Psoas muscle (tissue), 8 donors: ENCODE measurements around the gene CRACR2A. TPM values are rescaled to one million over a fixed set of nuclear protein-coding genes. Genes with fewer than 3 reads are reported as not detected.

Experiments
- ATAC-seq, 4 donors: fragments of 200-7000 bp; cut with Tn5 transposase; one replicate each; pipeline ENCODE4 v1.9.1; 2020; ENCODE audit warnings: moderate library complexity in 3 of 4, mild to moderate bottlenecking in 2 of 4
- DNase-seq, 2 donors: peaks; one replicate each; pipeline ENCODE4 v3.0.0-alpha.2; 2020
- H3K27ac ChIP-seq: fragments of 200-600 bp; one replicate; pipeline ENCODE4 v1.8.0; 2022
- H3K27me3 ChIP-seq, 3 donors: fragments of 200-600 bp in 1 of 3; one replicate each; pipeline versions ENCODE4 v1.6.1 to v1.8.0; 2013 to 2022; ENCODE audit warnings: low read length in 2 of 3, mild to moderate bottlenecking in 2 of 3, moderate library complexity in 1 of 3; ENCODE audit not compliant: insufficient read depth in 3 of 3
- H3K36me3 ChIP-seq, 2 donors: fragments of 200-600 bp in 1 of 2; one replicate each; pipeline versions ENCODE4 v1.6.1 to v1.8.0; 2013 to 2022; ENCODE audit warnings: low read depth in 1 of 2, mild to moderate bottlenecking in 1 of 2, moderate library complexity in 1 of 2; ENCODE audit not compliant: insufficient read depth in 1 of 2
- H3K4me1 ChIP-seq: fragments of 200-600 bp; one replicate; pipeline ENCODE4 v1.8.0; 2022
- H3K4me3 ChIP-seq: fragments of 200-600 bp; one replicate; pipeline ENCODE4 v1.8.0; 2022; ENCODE audit warnings: mild to moderate bottlenecking
- H3K9me3 ChIP-seq: fragments of 200-600 bp; one replicate; pipeline ENCODE4 v1.8.0; 2022
- WGBS, 3 donors: extraction: QIAGEN DNeasy Blood & Tissue Kit; methylation state at CpG; one replicate each; pipeline versions ENCODE4 v1.1.6 to v1.1.7; 2013; 5-methylcytosine and 5-hydroxymethylcytosine counted together
- intact Hi-C, 2 donors: fragments of 100-400 bp; cut with DNase I; formaldehyde crosslinking; loops; one replicate each; pipeline versions ENCODE4 v1.11.0 to v1.14.2; 2022
- polyA plus RNA-seq, 3 donors: library from polyadenylated mRNA; stranded (reverse); fragments of 200-250 nt; gene quantifications; one replicate each; pipeline ENCODE4 v1.2.3, GENCODE V29; 2013
- total RNA-seq, 4 donors: library from RNA; stranded (reverse); fragmentation: NEBNext Ultra II Directional in 2 of 4; extraction: Animal tissue kit (Norgen Biotek cat#: 25700) in 2 of 4; gene quantifications; one replicate each; pipeline versions ENCODE4 v1.2.1 to v1.2.4, GENCODE V29; 2021 to 2023
- TF ChIP-seq, protein P1 (sequence below): fragments of 200-600 bp; IDR thresholded peaks from one replicate; pipeline ENCODE4 v1.8.0; 2022; ENCODE audit warnings: antibody characterized with exemption
- donor health status: healthy with polysubstance abuse.
- donor health status: DM: no; HTN: no; CAD: no; lungs with moderate emphysema.
- donor health status: Bipolar disorder and iron deficiency.
- donor health status: healthy.
- donor health status: DM: yes; HTN: yes; CAD: no.
- donor health status: DM: no; HTN: no; CAD: no.
- donor health status: DM: no; HTN: no; CAD: no.
- donor health status: DM: yes; HTN: yes; CAD: no.

CRACR2A gene
- total and polyA plus RNA-seq, 7 donors = 0.24 to 1.7 (median 0.87) TPM

DNA sequence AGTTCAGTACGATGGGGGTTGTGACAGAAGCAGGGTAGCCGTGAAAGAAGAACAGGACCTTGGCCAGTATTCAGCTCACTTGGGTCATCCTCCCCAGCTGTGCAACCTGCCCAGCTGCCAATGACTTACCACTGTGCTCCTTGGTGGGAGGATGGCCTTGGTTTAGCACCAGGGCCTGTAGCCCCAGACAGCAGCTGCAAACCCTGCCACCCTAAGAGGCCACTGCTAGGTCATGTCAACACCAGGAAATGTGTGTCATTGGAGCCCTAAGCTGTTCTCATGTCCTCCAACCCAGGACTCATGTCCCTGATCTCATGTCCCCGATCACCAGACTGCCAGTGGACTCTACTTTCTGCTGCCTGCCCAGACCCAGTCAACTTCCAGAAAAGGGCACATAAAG, 3.0 kb upstream of the CRACR2A start:
- Histone ChIP-seq H3K4me3 (no peak overlapping the region), H3K9me3 (no peaks in the 10 kb centered on the region), H3K27me3 (peaks cover 0 to 17% (median 6%) of the 10 kb centered on the region in 3 donors), H3K27ac (no peak overlapping the region), H3K4me1 (no peaks in the 10 kb centered on the region), H3K36me3 (no peaks in the 10 kb centered on the region)
- ATAC-seq = peak; percentile 31 to 78 (median 46)
- WGBS, 3 donors = 35 to 69% (median 67%) methylated on average over 3 of the region's 3 CpGs
- TF ChIP-seq, protein P1, sequence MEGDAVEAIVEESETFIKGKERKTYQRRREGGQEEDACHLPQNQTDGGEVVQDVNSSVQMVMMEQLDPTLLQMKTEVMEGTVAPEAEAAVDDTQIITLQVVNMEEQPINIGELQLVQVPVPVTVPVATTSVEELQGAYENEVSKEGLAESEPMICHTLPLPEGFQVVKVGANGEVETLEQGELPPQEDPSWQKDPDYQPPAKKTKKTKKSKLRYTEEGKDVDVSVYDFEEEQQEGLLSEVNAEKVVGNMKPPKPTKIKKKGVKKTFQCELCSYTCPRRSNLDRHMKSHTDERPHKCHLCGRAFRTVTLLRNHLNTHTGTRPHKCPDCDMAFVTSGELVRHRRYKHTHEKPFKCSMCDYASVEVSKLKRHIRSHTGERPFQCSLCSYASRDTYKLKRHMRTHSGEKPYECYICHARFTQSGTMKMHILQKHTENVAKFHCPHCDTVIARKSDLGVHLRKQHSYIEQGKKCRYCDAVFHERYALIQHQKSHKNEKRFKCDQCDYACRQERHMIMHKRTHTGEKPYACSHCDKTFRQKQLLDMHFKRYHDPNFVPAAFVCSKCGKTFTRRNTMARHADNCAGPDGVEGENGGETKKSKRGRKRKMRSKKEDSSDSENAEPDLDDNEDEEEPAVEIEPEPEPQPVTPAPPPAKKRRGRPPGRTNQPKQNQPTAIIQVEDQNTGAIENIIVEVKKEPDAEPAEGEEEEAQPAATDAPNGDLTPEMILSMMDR = no peak
- peak in 1 of 2 donors; percentile 62 for DNase-seq
- intact Hi-C loops = no loop called here

DNA sequence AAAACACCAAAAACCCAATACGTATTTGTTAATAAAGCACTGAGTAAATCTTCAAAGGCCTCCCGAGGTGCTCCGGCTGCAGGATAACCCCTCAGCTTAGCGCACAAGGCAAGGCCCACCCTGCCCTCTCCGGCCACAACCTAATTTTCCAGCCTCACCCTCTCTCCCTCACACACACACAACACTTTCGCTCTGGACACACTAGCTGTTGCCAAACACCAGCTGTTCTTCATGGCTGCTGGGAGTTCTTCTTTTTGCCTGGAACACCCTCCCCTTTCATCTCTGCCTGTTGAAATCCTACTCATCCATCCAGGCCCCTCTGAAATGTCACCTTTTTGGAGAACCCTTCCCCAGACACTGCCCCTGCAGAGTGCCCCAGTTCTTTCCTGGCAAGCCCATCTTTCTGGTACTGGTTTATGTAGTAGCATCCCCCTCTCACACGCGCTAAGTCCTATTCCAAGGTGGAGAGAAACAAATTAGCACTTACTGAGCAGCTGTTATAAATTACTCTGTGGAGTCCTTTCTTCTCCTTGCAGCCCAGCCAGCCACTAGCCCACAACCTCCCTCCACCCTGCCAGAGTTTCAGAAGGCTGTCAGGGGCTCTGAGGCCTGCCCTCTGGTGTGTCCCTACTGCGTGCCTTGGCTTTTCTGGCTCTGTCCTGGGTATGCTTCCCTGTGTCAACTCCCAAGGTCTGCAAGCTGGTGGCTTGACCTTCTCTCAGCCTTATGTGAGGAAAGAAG, 805 bp upstream of the CRACR2A start:
- ATAC-seq (peak; percentile 33 to 54 (median 40)), DNase-seq (peak in 1 of 2 donors; percentile 62)
- Histone ChIP-seq H3K27ac (peak overlapping the region; percentile 30), H3K27me3 (peaks cover 0 to 17% (median 6%) of the 10 kb centered on the region in 3 donors), H3K4me1 (no peaks in the 10 kb centered on the region), H3K9me3 (no peaks in the 10 kb centered on the region), H3K4me3 (peak overlapping the region; percentile 55), H3K36me3 (no peaks in the 10 kb centered on the region)
- TF ChIP-seq, protein P1 = no peak
- 58 to 77% (median 64%) methylated on average over 9 of the region's 9 CpGs for WGBS, 3 donors
- intact Hi-C loops = no loop called here

DNA sequence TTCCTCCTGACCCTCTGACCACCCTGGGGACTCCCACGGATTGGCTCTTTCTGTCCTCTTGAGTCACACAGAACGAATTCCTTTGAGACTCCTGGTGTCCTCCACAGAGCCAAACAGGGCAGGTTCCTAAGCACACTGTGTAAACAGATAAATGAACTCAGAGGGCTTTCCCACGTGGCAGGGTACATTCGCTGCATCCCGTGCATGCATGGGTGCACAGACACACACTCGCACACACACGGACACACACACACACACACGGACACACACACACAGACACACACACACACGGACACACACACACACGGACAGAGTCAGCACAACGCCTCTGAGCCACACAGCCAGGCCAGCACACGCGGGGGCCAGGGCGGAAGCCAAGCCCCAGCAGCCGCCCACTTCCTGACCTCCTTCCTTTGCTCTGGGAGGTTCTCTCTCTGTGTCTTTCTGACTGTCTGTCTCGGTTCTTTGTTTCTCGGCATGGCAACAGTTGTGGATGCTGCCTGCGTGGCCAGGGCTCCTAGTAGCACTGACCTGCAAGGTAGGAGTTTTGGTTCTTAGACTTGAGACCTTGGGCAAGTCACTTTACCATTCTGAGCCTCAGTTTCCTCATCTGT, 706 bp downstream of the CRACR2A start:
- H3K4me3 ChIP-seq = peak overlapping the region; percentile 55
- intact Hi-C loops = no loop called here
- no peaks in the 10 kb centered on the region for H3K4me1 ChIP-seq
- no peaks in the 10 kb centered on the region for H3K9me3 ChIP-seq
- peak; percentile 29 to 69 (median 40) for ATAC-seq
- 24 to 41% (median 31%) methylated on average over 18 of the region's 18 CpGs for WGBS, 3 donors
- H3K36me3 ChIP-seq = no peaks in the 10 kb centered on the region
- DNase-seq = peak; percentile 63 to 77
- peak overlapping the region; percentile 30 for H3K27ac ChIP-seq
- TF ChIP-seq, protein P1 = no peak
- peaks cover 0 to 17% (median 6%) of the 10 kb centered on the region in 3 donors for H3K27me3 ChIP-seq

DNA sequence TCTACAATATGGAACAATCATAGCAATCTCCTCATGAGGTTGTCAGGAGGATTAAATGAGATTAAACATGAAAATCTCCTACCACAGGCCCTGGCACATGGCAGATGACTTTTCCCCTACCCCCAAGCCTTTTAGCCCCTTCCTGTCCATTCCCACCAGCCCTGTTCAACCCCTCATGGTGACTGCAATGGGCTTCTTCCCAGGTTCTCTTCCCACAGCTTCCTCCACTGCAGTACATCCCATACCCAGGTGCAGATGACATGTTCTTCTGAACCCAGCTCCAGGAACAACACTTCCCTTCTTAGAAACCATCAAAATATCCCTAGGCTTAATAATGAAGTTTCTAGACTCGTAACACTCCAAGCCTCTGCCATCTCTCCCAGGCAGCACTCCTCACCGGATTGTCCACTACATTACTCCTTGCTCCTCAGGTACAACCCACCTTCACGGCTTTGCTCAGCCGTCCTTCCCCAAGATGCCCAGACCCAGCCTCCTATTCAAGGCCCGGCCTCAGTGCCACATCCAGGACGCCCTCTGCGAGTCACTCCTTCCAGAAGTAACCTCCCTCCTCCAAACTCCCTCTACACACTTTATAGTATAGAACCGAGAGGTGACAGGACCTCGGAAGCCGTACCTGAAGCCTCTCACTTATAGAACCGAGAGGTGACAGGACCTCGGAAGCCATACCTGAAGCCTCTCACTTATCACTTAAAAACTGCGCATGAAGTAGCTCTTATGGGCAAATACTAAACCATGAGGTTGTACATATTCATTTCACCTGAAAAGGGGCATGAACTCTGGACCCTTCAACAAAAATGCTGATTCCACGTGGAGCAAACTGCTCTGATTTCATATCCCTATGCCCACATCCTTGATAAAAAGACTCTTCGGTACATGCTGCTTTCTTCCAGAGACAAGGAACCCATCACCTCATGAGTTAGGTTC, 1.5 kb downstream of the CRACR2A start:
- WGBS, 3 donors = 86 to 92% (median 92%) methylated on average over 15 of the region's 15 CpGs

More for the DNA sequence above, 1.5 kb downstream of the CRACR2A start:
- Histone ChIP-seq H3K9me3 (no peaks in the 10 kb centered on the region), H3K4me1 (no peaks in the 10 kb centered on the region), H3K27me3 (peaks cover 0 to 17% (median 6%) of the 10 kb centered on the region in 3 donors), H3K4me3 (no peak overlapping the region), H3K27ac (no peak overlapping the region), H3K36me3 (no peaks in the 10 kb centered on the region)
- DNase-seq (no peak), ATAC-seq (no peak)
- TF ChIP-seq, protein P1 = no peak
- intact Hi-C loops = no loop called here
